ENCODE data around the gene ALDH8A1. TPM values are rescaled to one million over a fixed set of nuclear protein-coding genes. Genes with fewer than 3 reads are reported as not detected.

Gene ALDH8A1
- total and polyA plus RNA-seq, 10 of the 15 experiments (the other 5 are each of a cell fraction or from before 2014, with no cell fraction given): 0.13 to 1.8 (median 0.62) TPM; not detected in 3

DNA sequence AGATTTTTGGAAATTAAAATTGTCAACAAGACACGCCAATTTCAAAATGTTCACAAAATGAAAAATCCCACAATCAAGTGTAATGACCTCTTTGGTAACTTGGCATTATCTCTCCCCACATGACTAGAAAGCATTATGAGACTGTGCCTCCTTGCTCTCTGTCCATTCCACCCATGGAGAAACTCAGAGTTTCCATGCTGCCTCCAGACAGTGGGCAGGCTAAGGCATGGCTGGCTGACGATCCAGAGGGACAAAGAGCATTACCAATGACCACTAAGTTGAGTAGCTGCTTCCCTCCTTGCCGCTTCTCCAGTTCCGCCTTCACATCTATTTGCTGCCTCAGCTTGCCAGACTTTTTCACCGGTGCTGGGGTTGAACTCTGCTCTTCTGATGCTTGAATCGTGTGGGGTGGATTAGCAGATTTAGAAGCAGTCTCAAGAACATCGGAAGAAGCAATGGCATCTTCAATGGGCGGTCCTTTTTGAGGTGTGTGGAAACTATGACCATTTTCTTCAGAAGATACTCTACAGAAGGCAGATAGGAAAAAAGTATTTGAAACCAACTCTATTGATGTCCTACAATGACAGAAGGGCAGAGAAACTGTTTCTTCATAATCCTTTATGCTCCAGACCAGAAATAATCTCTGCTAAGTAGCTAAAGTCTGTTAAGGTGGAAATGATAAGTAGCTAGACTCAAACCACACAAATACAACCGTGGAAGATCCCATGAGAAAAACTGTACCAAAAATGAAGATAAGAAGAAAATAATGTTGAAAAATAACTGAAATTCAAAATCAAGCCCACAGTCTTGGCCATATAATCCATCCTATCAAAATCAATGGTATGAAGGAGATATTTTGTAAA is 47.5 kb upstream of the ALDH8A1 start:
- RAD21 ChIA-PET (ENCODE audit: unreplicated experiment): interaction anchor here (0.8 to 2.0 kb wide), 2 partner anchors 24 to 89 kb away, joined by 3 to 5 read pairs; no protein-coding TSS in a partner anchor

More for the DNA sequence above, 47.5 kb upstream of the ALDH8A1 start:
- Histone ChIP-seq H3K4me1 (ENCODE audit: control insufficient read depth, insufficient read depth, low read length) (no peaks in the 10 kb centered on the region; the same call in 1 of the 2 replicates), H3K36me3 (ENCODE audit: control insufficient read depth in 2 of 2, insufficient read depth in 2 of 2, low read length in 1 of 2) (peaks cover 0 to 9% of the 10 kb centered on the region in 2 experiments; a peak in 2 of 4 replicates), H3K9me3 (replicated peaks; ENCODE audit: control insufficient read depth, insufficient read depth, low read length) (no peaks in the 10 kb centered on the region), H3K4me3 (no peak overlapping the region), H2AFZ (ENCODE audit: control insufficient read depth, low read depth, low read length) (no peak overlapping the region), H4K20me1 (ENCODE audit: control insufficient read depth, insufficient read depth) (no peaks in the 10 kb centered on the region), H3K9ac (ENCODE audit: control insufficient read depth, insufficient read depth, low read length) (no peak overlapping the region), H3K79me2 (ENCODE audit: control insufficient read depth, insufficient read depth, low read length) (no peaks in the 10 kb centered on the region), H3K27ac (ENCODE audit: control insufficient read depth, insufficient read depth) (no peak overlapping the region), H3K27me3 (replicated peaks in 1 of 2; ENCODE audit: control insufficient read depth in 2 of 2, insufficient read depth in 2 of 2, low read length in 1 of 2) (no peaks in the 10 kb centered on the region), H3K4me2 (ENCODE audit: control insufficient read depth, insufficient read depth) (no peak overlapping the region)
- in situ Hi-C loops (cut with MboI): loop anchor here (25.0 kb wide), 1 partner anchor 440 kb away; no protein-coding TSS in a partner anchor
- BruUV-seq (replicated peaks): no TSS peak
- POLR2A ChIA-PET: no interaction called here
- 92% methylated on average over 9 of the region's 9 CpGs for WGBS (ENCODE audit: insufficient coverage, insufficient replicate concordance, low lambda C conversion rate, missing lambda C conversion rate)
- ATAC-seq (no peak), FAIRE-seq (no peak), DNase-seq (ENCODE audit: low read depth, low spot score) (no peak)
- TF ChIP-seq TARDBP (IDR thresholded peaks at IDR 0.05; ENCODE audit: borderline replicate concordance) (no peak), SIN3A (IDR thresholded peaks at IDR 0.05; ENCODE audit: low read depth, low read length) (no peak), CREM (IDR thresholded peaks at IDR 0.05; ENCODE audit: low read depth) (no peak), PBX3 (IDR thresholded peaks at IDR 0.05; ENCODE audit: insufficient replicate concordance, low read depth, low read length) (no peak), SMARCA5 (IDR thresholded peaks at IDR 0.05) (no peak), IKZF1 (conservative IDR thresholded peaks at IDR 0.05) (no peak), CHD1 (IDR thresholded peaks at IDR 0.05; ENCODE audit: low read depth, low read length) (no peak)
- TF ChIP-seq, protein P1, sequence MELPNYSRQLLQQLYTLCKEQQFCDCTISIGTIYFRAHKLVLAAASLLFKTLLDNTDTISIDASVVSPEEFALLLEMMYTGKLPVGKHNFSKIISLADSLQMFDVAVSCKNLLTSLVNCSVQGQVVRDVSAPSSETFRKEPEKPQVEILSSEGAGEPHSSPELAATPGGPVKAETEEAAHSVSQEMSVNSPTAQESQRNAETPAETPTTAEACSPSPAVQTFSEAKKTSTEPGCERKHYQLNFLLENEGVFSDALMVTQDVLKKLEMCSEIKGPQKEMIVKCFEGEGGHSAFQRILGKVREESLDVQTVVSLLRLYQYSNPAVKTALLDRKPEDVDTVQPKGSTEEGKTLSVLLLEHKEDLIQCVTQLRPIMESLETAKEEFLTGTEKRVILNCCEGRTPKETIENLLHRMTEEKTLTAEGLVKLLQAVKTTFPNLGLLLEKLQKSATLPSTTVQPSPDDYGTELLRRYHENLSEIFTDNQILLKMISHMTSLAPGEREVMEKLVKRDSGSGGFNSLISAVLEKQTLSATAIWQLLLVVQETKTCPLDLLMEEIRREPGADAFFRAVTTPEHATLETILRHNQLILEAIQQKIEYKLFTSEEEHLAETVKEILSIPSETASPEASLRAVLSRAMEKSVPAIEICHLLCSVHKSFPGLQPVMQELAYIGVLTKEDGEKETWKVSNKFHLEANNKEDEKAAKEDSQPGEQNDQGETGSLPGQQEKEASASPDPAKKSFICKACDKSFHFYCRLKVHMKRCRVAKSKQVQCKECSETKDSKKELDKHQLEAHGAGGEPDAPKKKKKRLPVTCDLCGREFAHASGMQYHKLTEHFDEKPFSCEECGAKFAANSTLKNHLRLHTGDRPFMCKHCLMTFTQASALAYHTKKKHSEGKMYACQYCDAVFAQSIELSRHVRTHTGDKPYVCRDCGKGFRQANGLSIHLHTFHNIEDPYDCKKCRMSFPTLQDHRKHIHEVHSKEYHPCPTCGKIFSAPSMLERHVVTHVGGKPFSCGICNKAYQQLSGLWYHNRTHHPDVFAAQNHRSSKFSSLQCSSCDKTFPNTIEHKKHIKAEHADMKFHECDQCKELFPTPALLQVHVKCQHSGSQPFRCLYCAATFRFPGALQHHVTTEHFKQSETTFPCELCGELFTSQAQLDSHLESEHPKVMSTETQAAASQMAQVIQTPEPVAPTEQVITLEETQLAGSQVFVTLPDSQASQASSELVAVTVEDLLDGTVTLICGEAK (IDR thresholded peaks at IDR 0.05; ENCODE audit: borderline replicate concordance): no peak
- intact Hi-C loops (cut with micrococcal nuclease; ENCODE audit: unreplicated experiment): no loop called here
- SMC1A ChIA-PET (ENCODE audit: uncharacterized antibody, unreplicated experiment): interaction anchor here (1.0 to 3.2 kb wide), 6 partner anchors 9 to 203 kb away, joined by 3 to 11 read pairs (median 4); no protein-coding TSS in a partner anchor
- CTCF ChIA-PET: interaction anchor here (0.7 to 3.7 kb wide), 3 partner anchors 23 to 560 kb away, joined by 3 to 26 read pairs (median 3); no protein-coding TSS in a partner anchor
